K562 (cell line): ENCODE results near the gene CCDC33. TPM values are rescaled to one million over a fixed set of nuclear protein-coding genes. Genes with fewer than 3 reads are reported as not detected.

Source experiments
- ATAC-seq: fragments of 200-7000 bp; cut with Tn5 transposase; 3 replicates; pipeline ENCODE4 v1.9.1; 2020; ENCODE audit warnings: moderate library complexity
- BruUV-seq: library from RNA; stranded (reverse); fragments of 400-500 nt; replicated peaks from 2 replicates; lab custom pipeline; 2021; lab: Mats Ljungman, UMichigan
- CTCF ChIA-PET: fragments of 300-600 bp; formaldehyde crosslinking; extraction: SDS; loops from one replicate; lab custom pipeline; 2021; ENCODE audit warnings: low intra/inter-chr PET ratio; lab: Yijun Ruan, JAX
- POLR2A ChIA-PET: fragments of 300-600, 350-650 bp; sonication (Branson Sonifier 250); formaldehyde crosslinking; extraction: SDS; loops from one replicate; lab custom pipeline; 2021; ENCODE audit warnings: antibody characterized with exemption, inconsistent platforms; lab: Yijun Ruan, JAX
- DNase-seq, 4 experiments: peaks; one replicate each; pipeline versions ENCODE4 v3.0.0 to v3.0.0-alpha.2; 2011 to 2018; ENCODE audit warnings: low spot score in 3 of 4, mixed read lengths in 3 of 4; ENCODE audit errors: extremely low read depth in 1 of 4
- FAIRE-seq: peaks from 2 replicates; lab custom pipeline; 2011; peaks lifted over from hg19 to GRCh38; lab: Jason Lieb, UNC
- H2AFZ ChIP-seq: 2 replicates; pipeline ENCODE4 v1.6.0; 2011; ENCODE audit warnings: low read depth, low read length, control low read depth, inconsistent platforms
- H3K27ac ChIP-seq: fragments of 200-600 bp; 3 replicates; pipeline ENCODE4 v1.8.0; 2011; ENCODE audit warnings: low read depth, mild to moderate bottlenecking, control low read depth, inconsistent platforms, low read length, moderate library complexity, mixed read lengths; ENCODE audit errors: extremely low read depth
- H3K27me3 ChIP-seq, 2 experiments: fragments of 300-600 bp in 1 of 2; 2 replicates in 1 of 2; 3 replicates in 1 of 2; pipeline versions ENCODE4 v1.6.0 to v1.8.0; 2011; ENCODE audit warnings: inconsistent platforms in 2 of 2, low read length in 2 of 2, mild to moderate bottlenecking in 1 of 2, mixed read lengths in 1 of 2, moderate library complexity in 1 of 2; ENCODE audit not compliant: control insufficient read depth in 2 of 2, insufficient read depth in 2 of 2
- H3K36me3 ChIP-seq: fragments of 300-600 bp; 3 replicates; pipeline ENCODE4 v1.8.0; 2011; ENCODE audit warnings: mild to moderate bottlenecking, low read length, inconsistent platforms; ENCODE audit not compliant: control insufficient read depth, insufficient read depth
- H3K4me1 ChIP-seq, 2 experiments: fragments of 200-600 bp in 1 of 2; replicated peaks in 1 of 2; 2 replicates in 1 of 2; 3 replicates in 1 of 2; pipeline versions ENCODE4 v1.5.1 to v1.8.0; 2011; ENCODE audit warnings: inconsistent platforms in 2 of 2, low read length in 2 of 2, mild to moderate bottlenecking in 1 of 2, mixed read lengths in 1 of 2, moderate library complexity in 1 of 2; ENCODE audit not compliant: control insufficient read depth in 2 of 2, insufficient read depth in 2 of 2
- H3K4me2 ChIP-seq: 2 replicates; pipeline ENCODE4 v1.6.1; 2011; ENCODE audit warnings: low read length, control low read depth, inconsistent platforms, mixed read lengths; ENCODE audit not compliant: insufficient read depth
- H3K4me3 ChIP-seq: fragments of 200-600 bp; sonication (generic), shearing (Covaris generic); 2 replicates; pipeline ENCODE4 v1.5.1; 2016; ENCODE audit warnings: control low read depth, inconsistent platforms
- H3K79me2 ChIP-seq: fragments of 200-600 bp; 3 replicates; pipeline ENCODE4 v1.8.0; 2011; ENCODE audit warnings: low read length, inconsistent platforms; ENCODE audit not compliant: control insufficient read depth, insufficient read depth
- H3K9ac ChIP-seq, 2 experiments: 2 replicates each; pipeline versions ENCODE4 v1.6.0 to v1.6.1; 2011; ENCODE audit warnings: low read depth in 2 of 2, low read length in 2 of 2, control low read depth in 1 of 2, inconsistent platforms in 1 of 2, mild to moderate bottlenecking in 1 of 2, mixed read lengths in 1 of 2; ENCODE audit not compliant: insufficient read depth in 1 of 2
- H3K9me1 ChIP-seq: one replicate; pipeline ENCODE4 v1.6.0; 2011; ENCODE audit warnings: inconsistent platforms, mild to moderate bottlenecking, low read length, moderate library complexity; ENCODE audit not compliant: control insufficient read depth, insufficient read depth
- H3K9me3 ChIP-seq: replicated peaks from 2 replicates; pipeline ENCODE4 v1.5.1; 2011; ENCODE audit warnings: low read depth, low read length, inconsistent platforms; ENCODE audit not compliant: control insufficient read depth, insufficient read depth
- H4K20me1 ChIP-seq: replicated peaks from 2 replicates; pipeline ENCODE4 v1.6.1; 2011; ENCODE audit warnings: low read length, inconsistent platforms, mixed read lengths; ENCODE audit not compliant: control insufficient read depth, insufficient read depth
- ADNP ChIP-seq: fragments of 200-800 bp; sonication (Bioruptor generic); IDR thresholded peaks from 2 replicates; pipeline ENCODE4 v1.6.1; 2016; ENCODE audit warnings: missing genetic modification characterization, missing compliant biosample characterization
- ARID2 ChIP-seq: fragments of 450-650 bp; IDR thresholded peaks from 2 replicates; pipeline ENCODE4 v1.6.1; 2017; ENCODE audit warnings: antibody characterized with exemption, mild to moderate bottlenecking
- DPF2 ChIP-seq: fragments of 450-650 bp; IDR thresholded peaks from 2 replicates; pipeline ENCODE4 v1.6.1; 2016
- MYBL2 ChIP-seq, 2 experiments: fragments of 450-650 bp in 1 of 2; sonication (generic) in 1 of 2; formaldehyde crosslinking in 1 of 2; IDR thresholded peaks; 2 replicates each; pipeline versions ENCODE4 v1.6.1 to v1.8.1; 2017 to 2022; ENCODE audit warnings: borderline replicate concordance in 1 of 2, inconsistent platforms in 1 of 2, low read depth in 1 of 2, mild to moderate bottlenecking in 1 of 2, missing genetic modification reagents in 1 of 2, moderate library complexity in 1 of 2
- RBM25 ChIP-seq: fragments of 200-400 bp; formaldehyde crosslinking; IDR thresholded peaks from 2 replicates; pipeline ENCODE4 v1.6.1; 2018; ENCODE audit warnings: low read length, low read depth, moderate library complexity; ENCODE audit not compliant: severe bottlenecking
- XRCC4 ChIP-seq: IDR thresholded peaks from one replicate; pipeline ENCODE4 v1.6.1; 2011; ENCODE audit not compliant: insufficient read depth, insufficient read length; ENCODE audit errors: extremely low read depth
- ZNF24 ChIP-seq: fragments of 450-650 bp; IDR thresholded peaks from 2 replicates; pipeline ENCODE4 v1.6.1; 2016
- WGBS: fragments of 100-300 bp; shearing (Covaris generic); methylation state at CpG from one replicate; pipeline ENCODE4 v1.1.6; 2016; ENCODE audit warnings: low coverage, mixed read lengths; ENCODE audit not compliant: insufficient coverage; ENCODE audit errors: missing lambda C conversion rate; 5-methylcytosine and 5-hydroxymethylcytosine counted together
- in situ Hi-C: fragments of 300-500 bp; cut with MboI; formaldehyde crosslinking; loops from 4 replicates; pipeline ENCODE4 v1.15.0; 2018; ENCODE audit warnings: inconsistent platforms, mixed read lengths
- intact Hi-C: fragments of 100-400 bp; cut with micrococcal nuclease; formaldehyde crosslinking; loops from 2 replicates; pipeline ENCODE4 v1.14.2; 2022
- polyA plus RNA-seq, 8 experiments: library from polyadenylated mRNA; depleted of rRNA in 4 of 8; stranded (reverse) in 5 of 8; unstranded in 3 of 8; fragments of >200 nt; fragmentation: Nextera tagmentation in 2 of 8; fragmentation: Illumina TruSeq in 1 of 8; extraction: Ambion mirVana in 2 of 8; extraction: Trizol in 1 of 8; gene quantifications; 2 replicates each; pipeline versions ENCODE4 v1.2.1 to v1.2.3, GENCODE V29; 2011 to 2014; ENCODE audit warnings: inconsistent platforms in 1 of 8, missing spikeins in 1 of 8
- total RNA-seq, 7 experiments: library from RNA; depleted of rRNA in 6 of 7; stranded (reverse); fragments of >200 nt in 6 of 7; fragmentation: Illumina TruSeq in 2 of 7; extraction: Trizol in 2 of 7; gene quantifications; 2 replicates each; pipeline versions ENCODE4 v1.2.1 to v1.2.3, GENCODE V29; 2011 to 2021; ENCODE audit warnings: low replicate concordance in 1 of 7

Gene CCDC33
- total and polyA plus RNA-seq, 9 of the 15 experiments (the other 6 are each of a cell fraction or from before 2014, with no cell fraction given), result 0.08 to 1.1 (median 0.15) TPM; not detected in 4

DNA sequence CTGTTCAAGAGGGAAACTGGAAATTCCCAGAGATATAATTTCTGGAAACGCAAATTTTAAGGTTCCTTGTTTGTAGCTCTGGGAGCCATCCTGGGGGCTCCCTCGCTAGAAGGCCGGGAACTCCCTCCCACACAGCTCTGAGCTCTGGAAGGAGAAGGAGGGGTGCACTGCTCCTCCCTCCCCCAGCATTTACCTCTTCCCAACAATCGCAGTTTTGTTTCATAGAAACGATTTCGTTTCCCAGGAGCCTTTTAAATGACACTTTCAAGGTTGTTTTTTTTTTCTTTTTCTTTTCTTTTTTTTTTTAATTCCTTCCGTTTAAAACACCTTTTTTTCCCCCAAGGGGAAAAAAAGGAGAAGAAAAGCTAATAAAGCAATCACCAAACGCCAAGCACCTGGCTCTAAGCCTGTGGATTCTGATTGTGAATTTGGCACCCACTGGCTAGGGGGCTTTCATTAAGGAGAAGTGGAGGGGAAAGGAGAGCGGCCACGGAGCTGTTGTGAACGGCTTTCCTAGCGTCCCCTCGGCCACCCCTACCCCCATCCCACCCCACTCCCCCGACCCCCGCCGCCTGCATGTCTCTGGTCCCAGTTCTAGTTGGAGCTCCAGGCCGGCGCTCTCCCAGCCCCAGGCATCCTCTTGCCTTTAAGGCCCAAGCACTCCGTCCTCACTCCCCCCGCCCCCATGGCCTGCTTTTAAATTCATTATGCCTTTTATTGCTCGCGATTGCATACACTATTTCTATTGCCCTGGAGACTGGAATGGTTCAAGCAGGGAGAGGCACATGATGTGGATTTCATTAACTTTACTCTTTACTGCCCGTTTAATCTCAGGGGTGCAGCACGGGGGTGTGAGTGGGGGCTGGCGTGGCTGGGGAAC lies 13.6 kb upstream of the CCDC33 start (continued):
- TF ChIP-seq MYBL2 (IDR thresholded peaks at IDR 0.05; ENCODE audit: low read depth) (no peak), MYBL2 (CRISPR knock-in tag; IDR thresholded peaks at IDR 0.05; ENCODE audit: borderline replicate concordance) (no peak), DPF2 (no peak)
- TF ChIP-seq, all 486 proteins: peak for 0

DNA sequence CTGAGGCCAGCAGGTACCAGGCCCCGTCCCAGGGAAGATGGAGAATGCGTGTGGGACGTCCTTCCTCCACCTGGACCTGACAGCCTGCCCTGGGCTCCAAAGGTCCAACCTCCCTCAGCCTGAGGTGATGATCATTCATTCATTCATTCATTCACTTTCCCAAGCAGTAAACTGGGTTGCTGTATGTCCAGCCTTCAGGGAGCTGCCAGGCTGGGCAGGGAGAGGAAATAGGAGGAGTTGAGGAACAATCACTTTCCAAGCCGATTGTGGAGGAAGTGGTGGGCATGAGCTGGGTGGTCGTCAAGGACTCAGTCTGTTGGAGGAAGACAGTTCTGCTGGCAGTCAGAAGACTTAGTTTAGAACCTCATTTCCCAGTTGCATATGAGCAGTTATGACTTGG lies 10.2 kb upstream of the CCDC33 start:
- FAIRE-seq, result no peak
- CTCF ChIA-PET, result no interaction called here
- 1% methylated on average over 5 of the region's 5 CpGs for WGBS

More for the DNA sequence above, 10.2 kb upstream of the CCDC33 start:
- no TSS peak for BruUV-seq
- no peak overlapping the region for H3K4me3 ChIP-seq
- POLR2A ChIA-PET, result no interaction called here
- no peak overlapping the region for H3K27ac ChIP-seq
- in situ Hi-C loops (no loop called here), intact Hi-C loops (no loop called here)
- H3K9me1 ChIP-seq, result no peaks in the 10 kb centered on the region
- peaks cover 17 to 63% of the 10 kb centered on the region in 2 experiments; a peak in 4 of 5 replicates for H3K27me3 ChIP-seq
- H3K9ac ChIP-seq, result no peak overlapping the region
- H2AFZ ChIP-seq, result no peak overlapping the region
- no peaks in the 10 kb centered on the region for H3K36me3 ChIP-seq
- ATAC-seq (no peak), DNase-seq (no peak)
- no peak overlapping the region for H3K4me2 ChIP-seq
- TF ChIP-seq ARID2 (no peak), RBM25 (no peak), ADNP (tag) (no peak), XRCC4 (no peak), ZNF24 (peak; percentile 41; the same call in 1 of the 2 replicates)
- H3K4me1 ChIP-seq, result no peaks in the 10 kb centered on the region
- no peaks in the 10 kb centered on the region for H3K9me3 ChIP-seq
- peaks cover 7% of the 10 kb centered on the region; the same call in 1 of the 2 replicates for H4K20me1 ChIP-seq
- no peaks in the 10 kb centered on the region for H3K79me2 ChIP-seq
